K562 (cell line): Measurements from ENCODE around the gene ACBD6. TPM values are rescaled to one million over a fixed set of nuclear protein-coding genes. Genes with fewer than 3 reads are reported as not detected.
A peak's percentile ranks its signal among the peaks of the same experiment; 100 is the strongest.

Source experiments
- EP400 ChIP-seq: fragments of 450-650 bp; IDR thresholded peaks from 2 replicates; pipeline ENCODE4 v1.6.1; 2017; ENCODE audit warnings: antibody characterized with exemption, mild to moderate bottlenecking, moderate library complexity
- GTF2F1 ChIP-seq: IDR thresholded peaks from 2 replicates; pipeline ENCODE4 v1.6.1; 2011; ENCODE audit warnings: low read depth, low read length, improper control_type of control experiment
- HCFC1 ChIP-seq: IDR thresholded peaks from 2 replicates; pipeline ENCODE4 v1.6.1; 2012; ENCODE audit warnings: low read depth, low read length, improper control_type of control experiment
- HIVEP1 ChIP-seq: fragments of 250-450 bp; sonication (Bioruptor Pico); IDR thresholded peaks from 2 replicates; pipeline ENCODE4 v1.4.0; 2020; ENCODE audit warnings: mild to moderate bottlenecking
- MGA ChIP-seq: fragments of 450-650 bp; IDR thresholded peaks from 2 replicates; pipeline ENCODE4 v1.6.1; 2016; ENCODE audit warnings: mild to moderate bottlenecking, moderate library complexity
- NBN ChIP-seq: fragments of 450-650 bp; IDR thresholded peaks from 2 replicates; pipeline ENCODE4 v1.6.1; 2016; ENCODE audit warnings: low read depth, mild to moderate bottlenecking
- POLR2G ChIP-seq: fragments of 200-400 bp; formaldehyde crosslinking; IDR thresholded peaks from 2 replicates; pipeline ENCODE4 v1.6.1; 2017; ENCODE audit warnings: low read depth, mild to moderate bottlenecking, antibody characterized with exemption, low read length, moderate library complexity
- PTBP1 ChIP-seq: fragments of 200-400 bp; formaldehyde crosslinking; IDR thresholded peaks from 2 replicates; pipeline ENCODE4 v1.6.1; 2017; ENCODE audit warnings: low read depth, low read length
- SIN3B ChIP-seq: fragments of 450-650 bp; IDR thresholded peaks from 2 replicates; pipeline ENCODE4 v1.6.1; 2017; ENCODE audit warnings: low read depth, mild to moderate bottlenecking, moderate library complexity
- ZBTB7A ChIP-seq: IDR thresholded peaks from 2 replicates; pipeline ENCODE4 v1.6.1; 2011; ENCODE audit warnings: low read depth, mild to moderate bottlenecking, low read length, moderate library complexity, borderline replicate concordance; ENCODE audit not compliant: control insufficient read depth
- ZNF146 ChIP-seq: IDR thresholded peaks from one replicate; pipeline ENCODE4 v1.6.1; 2018; ENCODE audit warnings: missing compliant biosample characterization; ENCODE audit not compliant: unreplicated experiment
- ZNF184 ChIP-seq: sonication (generic); formaldehyde crosslinking; IDR thresholded peaks from 2 replicates; pipeline ENCODE4 v1.5.0; 2020; ENCODE audit warnings: missing genetic modification reagents
- ZNF57 ChIP-seq: fragments of 450-650 bp; formaldehyde crosslinking; IDR thresholded peaks from 2 replicates; pipeline ENCODE4 v1.4.0; 2020; ENCODE audit warnings: mild to moderate bottlenecking, moderate library complexity
- polyA plus RNA-seq, 8 experiments: library from polyadenylated mRNA; depleted of rRNA in 4 of 8; stranded (reverse) in 5 of 8; unstranded in 3 of 8; fragments of >200 nt; fragmentation: Nextera tagmentation in 2 of 8; fragmentation: Illumina TruSeq in 1 of 8; extraction: Ambion mirVana in 2 of 8; extraction: Trizol in 1 of 8; gene quantifications; 2 replicates each; pipeline versions ENCODE4 v1.2.1 to v1.2.3, GENCODE V29; 2011 to 2014; ENCODE audit warnings: inconsistent platforms in 1 of 8, missing spikeins in 1 of 8
- total RNA-seq, 7 experiments: library from RNA; depleted of rRNA in 6 of 7; stranded (reverse); fragments of >200 nt in 6 of 7; fragmentation: Illumina TruSeq in 2 of 7; extraction: Trizol in 2 of 7; gene quantifications; 2 replicates each; pipeline versions ENCODE4 v1.2.1 to v1.2.3, GENCODE V29; 2011 to 2021; ENCODE audit warnings: low replicate concordance in 1 of 7
- TF ChIP-seq, protein P1 (sequence below): IDR thresholded peaks from 2 replicates; pipeline ENCODE4 v1.6.1; 2012; ENCODE audit warnings: low read depth, low read length, improper control_type of control experiment, borderline replicate concordance

The ACBD6 gene
- total and polyA plus RNA-seq, 9 of the 15 experiments (the other 6 are each of a cell fraction or from before 2014, with no cell fraction given): 16.9 to 107 (median 77.7) TPM

DNA sequence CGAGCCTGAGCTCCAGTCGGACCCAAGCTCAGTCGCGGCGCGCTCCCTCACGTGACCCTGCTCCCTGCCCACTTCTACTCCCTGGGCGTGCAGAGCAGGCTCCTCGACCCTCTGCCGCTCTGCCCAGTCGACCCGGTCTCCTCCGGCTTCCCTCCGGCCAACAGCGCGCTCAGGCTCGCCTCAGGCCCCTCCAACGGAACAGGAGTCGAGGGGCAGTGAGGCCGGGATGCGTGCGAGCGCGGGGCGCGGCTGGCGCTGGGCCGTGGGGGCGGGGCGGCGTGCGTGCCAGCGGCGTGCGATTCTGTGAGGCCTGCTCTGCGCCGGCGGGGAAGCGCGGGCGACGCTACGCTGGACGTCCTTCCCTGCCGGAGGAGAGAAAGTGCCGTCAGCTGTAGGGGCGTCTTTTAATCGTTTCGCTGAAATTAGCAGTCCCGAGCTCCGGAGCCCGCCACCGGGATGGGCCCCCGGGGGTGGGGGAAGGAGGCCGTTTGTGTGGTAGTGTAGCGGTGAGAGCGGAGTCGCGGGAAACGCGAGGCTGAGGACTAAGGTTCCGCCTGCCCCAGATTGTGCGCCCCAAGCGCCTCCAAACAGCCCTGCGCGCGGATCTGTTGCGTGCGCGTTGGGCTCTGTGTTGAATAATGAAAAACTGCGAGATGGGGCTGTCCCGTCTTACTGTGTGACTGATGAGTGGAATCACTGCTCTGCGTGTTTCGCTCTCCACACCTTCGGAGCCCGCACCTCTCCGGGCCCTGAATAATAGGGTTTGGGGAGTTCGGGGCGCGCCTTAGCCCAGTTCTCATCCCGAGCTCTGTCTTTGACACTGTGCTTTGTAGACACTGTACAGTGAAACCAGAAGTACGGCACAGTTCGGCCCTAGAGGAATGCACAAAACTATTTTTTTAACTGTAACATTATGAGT is at the start of gene ACBD6 (continued):
- peak; percentile 96 for TF ChIP-seq MGA
- TF ChIP-seq NBN: peak; percentile 86; the same call in 1 of the 2 replicates
- TF ChIP-seq ZNF146 (CRISPR knock-in tag): no peak
- TF ChIP-seq HIVEP1: peak; percentile 39; the same call in 1 of the 2 replicates
- TF ChIP-seq SIN3B: peak; percentile 84
- peak; percentile 63; the same call in 1 of the 2 replicates for TF ChIP-seq GTF2F1
- peak; percentile 96 for TF ChIP-seq EP400
- TF ChIP-seq ZNF184 (CRISPR knock-in tag): no peak
- peak; percentile 62; the same call in 1 of the 2 replicates for TF ChIP-seq ZBTB7A
- TF ChIP-seq, protein P1, sequence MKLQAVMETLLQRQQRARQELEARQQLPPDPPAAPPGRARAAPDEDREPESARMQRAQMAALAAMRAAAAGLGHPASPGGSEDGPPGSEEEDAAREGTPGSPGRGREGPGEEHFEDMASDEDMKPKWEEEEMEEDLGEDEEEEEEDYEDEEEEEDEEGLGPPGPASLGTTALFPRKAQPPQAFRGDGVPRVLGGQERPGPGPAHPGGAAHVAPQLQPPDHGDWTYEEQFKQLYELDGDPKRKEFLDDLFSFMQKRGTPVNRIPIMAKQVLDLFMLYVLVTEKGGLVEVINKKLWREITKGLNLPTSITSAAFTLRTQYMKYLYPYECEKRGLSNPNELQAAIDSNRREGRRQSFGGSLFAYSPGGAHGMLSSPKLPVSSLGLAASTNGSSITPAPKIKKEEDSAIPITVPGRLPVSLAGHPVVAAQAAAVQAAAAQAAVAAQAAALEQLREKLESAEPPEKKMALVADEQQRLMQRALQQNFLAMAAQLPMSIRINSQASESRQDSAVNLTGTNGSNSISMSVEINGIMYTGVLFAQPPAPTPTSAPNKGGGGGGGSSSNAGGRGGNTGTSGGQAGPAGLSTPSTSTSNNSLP: no peak
- no peak for TF ChIP-seq PTBP1
- peak; percentile 99 for TF ChIP-seq POLR2G
- TF ChIP-seq HCFC1: peak; percentile 79
- no peak for TF ChIP-seq ZNF57 (CRISPR knock-in tag)
